Measurements from ENCODE around the gene ADGRF5. TPM values are rescaled to one million over a fixed set of nuclear protein-coding genes. Genes with fewer than 3 reads are reported as not detected.

ADGRF5 gene, protein sequence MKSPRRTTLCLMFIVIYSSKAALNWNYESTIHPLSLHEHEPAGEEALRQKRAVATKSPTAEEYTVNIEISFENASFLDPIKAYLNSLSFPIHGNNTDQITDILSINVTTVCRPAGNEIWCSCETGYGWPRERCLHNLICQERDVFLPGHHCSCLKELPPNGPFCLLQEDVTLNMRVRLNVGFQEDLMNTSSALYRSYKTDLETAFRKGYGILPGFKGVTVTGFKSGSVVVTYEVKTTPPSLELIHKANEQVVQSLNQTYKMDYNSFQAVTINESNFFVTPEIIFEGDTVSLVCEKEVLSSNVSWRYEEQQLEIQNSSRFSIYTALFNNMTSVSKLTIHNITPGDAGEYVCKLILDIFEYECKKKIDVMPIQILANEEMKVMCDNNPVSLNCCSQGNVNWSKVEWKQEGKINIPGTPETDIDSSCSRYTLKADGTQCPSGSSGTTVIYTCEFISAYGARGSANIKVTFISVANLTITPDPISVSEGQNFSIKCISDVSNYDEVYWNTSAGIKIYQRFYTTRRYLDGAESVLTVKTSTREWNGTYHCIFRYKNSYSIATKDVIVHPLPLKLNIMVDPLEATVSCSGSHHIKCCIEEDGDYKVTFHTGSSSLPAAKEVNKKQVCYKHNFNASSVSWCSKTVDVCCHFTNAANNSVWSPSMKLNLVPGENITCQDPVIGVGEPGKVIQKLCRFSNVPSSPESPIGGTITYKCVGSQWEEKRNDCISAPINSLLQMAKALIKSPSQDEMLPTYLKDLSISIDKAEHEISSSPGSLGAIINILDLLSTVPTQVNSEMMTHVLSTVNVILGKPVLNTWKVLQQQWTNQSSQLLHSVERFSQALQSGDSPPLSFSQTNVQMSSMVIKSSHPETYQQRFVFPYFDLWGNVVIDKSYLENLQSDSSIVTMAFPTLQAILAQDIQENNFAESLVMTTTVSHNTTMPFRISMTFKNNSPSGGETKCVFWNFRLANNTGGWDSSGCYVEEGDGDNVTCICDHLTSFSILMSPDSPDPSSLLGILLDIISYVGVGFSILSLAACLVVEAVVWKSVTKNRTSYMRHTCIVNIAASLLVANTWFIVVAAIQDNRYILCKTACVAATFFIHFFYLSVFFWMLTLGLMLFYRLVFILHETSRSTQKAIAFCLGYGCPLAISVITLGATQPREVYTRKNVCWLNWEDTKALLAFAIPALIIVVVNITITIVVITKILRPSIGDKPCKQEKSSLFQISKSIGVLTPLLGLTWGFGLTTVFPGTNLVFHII (N-terminal part only)
- total RNA-seq, result under 1 TPM; 0.03 to 0.14 (median 0.11) TPM

DNA sequence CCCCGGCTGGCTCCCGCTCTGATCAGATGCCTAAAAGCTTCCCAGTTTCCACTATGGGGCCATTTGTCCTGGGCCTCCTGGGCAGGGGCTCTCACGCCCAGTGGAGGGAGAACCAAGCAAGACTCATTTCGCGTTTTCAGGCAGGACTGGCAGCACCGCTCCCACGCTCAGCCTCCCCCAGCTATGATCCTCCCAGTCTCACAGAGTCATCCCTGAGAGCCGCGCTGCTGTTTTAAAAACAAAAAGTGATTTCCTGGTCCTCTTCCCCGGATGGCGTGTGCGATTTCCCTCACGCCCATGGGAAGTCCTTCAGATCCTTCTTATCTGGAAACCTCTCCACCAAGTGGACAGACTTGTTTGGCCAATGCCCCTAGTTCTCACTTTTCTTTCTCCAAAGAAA is at the start of gene ADGRF5:
TSS of gene ADGRF5 (minus strand) at position 208 of the 400 bp plus-strand sequence. CDS start 15,176 bp downstream, outside the sequence.
- Mint-ChIP-seq H3K27me3 (ENCODE audit: low read depth) (peaks cover 2% of the 10 kb centered on the region), H3K36me3 (ENCODE audit: insufficient read depth) (no peaks in the 10 kb centered on the region), H3K4me3 (no peak within 1 kb of the TSS), H3K4me1 (ENCODE audit: low read depth) (no peaks in the 10 kb centered on the region), H3K9me3 (no peaks in the 10 kb centered on the region)
- no peak for ATAC-seq
- DNase-seq, result no peak

DNA sequence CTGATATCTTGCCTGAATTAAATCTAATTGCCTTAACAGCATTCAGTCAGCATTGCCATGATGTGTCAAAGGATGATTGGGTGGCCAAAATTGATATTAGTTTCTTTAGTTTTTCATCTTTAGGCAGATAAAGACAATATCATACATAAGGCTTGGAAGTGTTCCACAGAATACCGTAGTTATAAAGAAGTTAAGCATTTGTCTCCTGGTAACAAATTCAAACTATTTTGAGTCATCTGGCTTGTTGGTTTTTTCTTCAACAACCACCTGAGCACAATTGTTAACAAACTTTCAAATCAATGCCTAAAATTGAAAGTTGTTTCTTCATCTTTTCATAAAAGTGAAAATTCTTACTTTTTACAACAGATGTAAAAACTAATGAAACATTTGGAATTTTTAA is 47.5 kb upstream of the ADGRF5 start:
- H3K4me1 Mint-ChIP-seq (ENCODE audit: low read depth), result no peaks in the 10 kb centered on the region
- no peaks in the 10 kb centered on the region for H3K9me3 Mint-ChIP-seq
- H3K4me3 Mint-ChIP-seq, result no peak overlapping the region
- no peak for ATAC-seq
- H3K36me3 Mint-ChIP-seq (ENCODE audit: insufficient read depth), result no peaks in the 10 kb centered on the region
- H3K27me3 Mint-ChIP-seq (ENCODE audit: low read depth), result peaks cover 9% of the 10 kb centered on the region
- DNase-seq, result no peak

DNA sequence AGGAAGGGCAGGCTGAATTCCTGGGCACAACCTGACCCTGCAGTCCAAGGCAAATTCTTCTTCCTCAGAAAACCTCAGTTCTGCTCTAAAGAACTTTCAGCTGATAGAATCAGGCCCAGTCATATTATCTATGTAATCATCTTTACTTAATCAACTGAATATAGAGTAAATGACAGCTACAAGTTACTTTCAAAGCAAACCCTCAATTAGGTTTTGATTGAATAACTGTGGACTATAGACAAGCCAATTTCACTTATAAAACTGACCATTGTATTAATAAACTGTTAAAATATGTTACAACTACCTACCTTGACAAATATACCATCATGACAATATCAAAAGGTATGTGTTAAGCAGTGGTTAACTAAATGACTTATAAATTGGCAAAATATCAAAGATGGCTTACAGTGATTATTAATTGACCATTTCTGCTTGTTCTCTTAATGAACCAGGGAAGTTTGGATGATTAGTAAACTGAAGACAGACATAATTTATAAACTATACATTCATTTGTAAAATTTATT is 46.1 kb upstream of the ADGRF5 start:
- DNase-seq, result no peak
- no peak overlapping the region for H3K4me3 Mint-ChIP-seq
- no peak for ATAC-seq
- no peaks in the 10 kb centered on the region for H3K9me3 Mint-ChIP-seq
- H3K4me1 Mint-ChIP-seq (ENCODE audit: low read depth), result no peaks in the 10 kb centered on the region
- no peaks in the 10 kb centered on the region for H3K36me3 Mint-ChIP-seq (ENCODE audit: insufficient read depth)
- H3K27me3 Mint-ChIP-seq (ENCODE audit: low read depth), result peaks cover 4% of the 10 kb centered on the region

DNA sequence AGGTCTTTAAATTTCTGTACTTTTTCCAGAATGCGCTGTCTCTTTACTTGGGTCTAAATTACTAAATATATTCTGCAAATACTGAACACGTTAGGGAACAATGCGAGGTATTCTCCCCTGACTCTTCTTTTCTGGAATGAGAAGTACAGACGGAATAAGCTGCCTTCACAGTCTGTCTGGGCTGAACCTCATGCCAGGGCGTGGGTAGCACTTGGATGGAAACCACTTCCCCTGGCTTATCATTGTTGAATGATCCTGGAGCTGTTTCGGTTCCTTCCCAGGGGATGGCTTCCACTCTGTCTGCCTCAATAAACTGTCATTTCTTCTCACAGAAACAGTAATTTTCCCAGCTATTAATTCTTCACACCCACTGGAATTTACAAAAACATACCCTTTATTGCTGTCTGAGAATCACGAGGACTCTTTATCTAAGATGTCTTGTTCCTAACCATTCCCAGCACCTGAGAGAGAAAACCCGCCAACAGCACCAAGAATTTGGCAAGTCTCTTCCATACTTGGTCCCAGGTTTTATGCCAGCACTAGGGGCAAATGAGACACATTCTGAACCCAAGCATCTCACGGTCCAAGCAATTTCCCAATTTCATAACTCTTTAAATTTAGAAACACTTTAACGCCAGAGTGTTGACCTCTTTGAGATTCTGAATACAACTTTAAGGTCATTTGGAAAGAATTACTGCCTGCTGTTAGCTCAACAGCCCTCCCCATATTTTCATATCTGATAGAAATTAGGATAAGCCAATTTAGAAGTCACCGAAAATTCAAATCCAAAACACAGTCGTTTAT is 43.2 kb upstream of the ADGRF5 start:
- Mint-ChIP-seq H3K4me1 (ENCODE audit: low read depth) (no peaks in the 10 kb centered on the region), H3K36me3 (ENCODE audit: insufficient read depth) (no peaks in the 10 kb centered on the region), H3K4me3 (no peak overlapping the region), H3K27me3 (ENCODE audit: low read depth) (peaks cover 2% of the 10 kb centered on the region), H3K9me3 (no peaks in the 10 kb centered on the region)
- no peak for DNase-seq
- ATAC-seq, result no peak

DNA sequence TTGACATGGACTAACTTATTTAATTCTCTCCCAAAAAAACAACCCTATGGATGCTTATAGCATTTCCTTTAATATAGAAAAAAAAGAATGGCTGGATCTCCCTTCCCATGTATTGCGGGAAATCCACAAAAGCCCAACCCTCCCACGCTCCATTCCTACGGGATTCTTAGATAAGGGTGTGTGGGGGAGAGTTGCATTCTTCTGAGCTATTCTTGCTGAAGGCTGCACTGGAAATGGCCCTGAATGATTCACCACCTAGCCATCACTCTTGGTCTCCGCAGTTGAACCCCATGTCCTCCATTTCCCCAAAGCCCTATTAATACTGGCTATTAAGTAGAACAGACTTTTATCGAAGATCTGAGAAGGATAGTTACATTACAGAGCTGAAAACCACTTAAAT is 41.9 kb upstream of the ADGRF5 start:
- no peak overlapping the region for H3K4me3 Mint-ChIP-seq
- H3K4me1 Mint-ChIP-seq (ENCODE audit: low read depth), result no peaks in the 10 kb centered on the region
- H3K9me3 Mint-ChIP-seq, result no peaks in the 10 kb centered on the region
- no peaks in the 10 kb centered on the region for H3K36me3 Mint-ChIP-seq (ENCODE audit: insufficient read depth)
- DNase-seq, result no peak
- ATAC-seq, result no peak
- H3K27me3 Mint-ChIP-seq (ENCODE audit: low read depth), result peaks cover 2% of the 10 kb centered on the region

DNA sequence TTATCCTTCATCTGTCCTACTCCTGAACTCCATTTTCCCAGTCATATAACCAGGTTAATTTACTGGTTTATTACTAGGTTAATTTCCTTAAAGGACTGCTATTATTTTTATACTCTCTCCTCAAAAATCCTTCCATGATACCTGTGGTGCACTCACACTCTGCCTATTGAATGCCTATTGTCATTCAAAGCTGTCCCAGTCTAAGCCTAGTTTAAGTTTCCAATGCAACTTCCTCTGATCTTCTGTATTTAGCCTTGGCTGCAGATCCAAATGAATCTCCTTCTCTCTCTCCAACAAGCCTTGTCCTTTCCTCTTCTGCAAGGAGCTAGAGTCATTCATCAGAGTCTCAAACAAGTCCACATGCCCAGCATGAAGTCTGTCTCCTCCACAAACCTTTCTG is 41.3 kb upstream of the ADGRF5 start:
- H3K4me1 Mint-ChIP-seq (ENCODE audit: low read depth), result no peaks in the 10 kb centered on the region
- peaks cover 2% of the 10 kb centered on the region for H3K27me3 Mint-ChIP-seq (ENCODE audit: low read depth)
- H3K4me3 Mint-ChIP-seq, result no peak overlapping the region
- no peaks in the 10 kb centered on the region for H3K36me3 Mint-ChIP-seq (ENCODE audit: insufficient read depth)
- no peak for DNase-seq
- no peak for ATAC-seq
- H3K9me3 Mint-ChIP-seq, result no peaks in the 10 kb centered on the region

DNA sequence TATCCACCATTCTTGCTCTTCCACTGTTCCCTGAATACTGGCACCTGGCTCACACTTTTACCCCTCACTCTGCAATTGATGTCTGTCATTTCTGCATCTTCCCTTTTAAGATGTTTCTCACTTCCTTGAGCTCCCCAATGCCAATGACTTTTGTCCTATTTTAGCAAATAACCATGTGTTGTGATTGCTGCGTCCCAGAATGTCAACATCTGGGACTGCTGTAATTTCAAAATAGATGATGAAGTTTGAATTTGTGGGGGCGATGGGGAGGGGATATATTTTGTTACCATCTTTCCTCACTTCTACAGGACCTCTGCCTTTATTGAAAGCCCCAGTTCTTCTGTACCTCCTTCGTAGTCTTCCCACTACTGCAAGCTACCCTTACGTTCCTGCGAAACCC is 40.0 kb upstream of the ADGRF5 start:
- no peak for ATAC-seq
- Mint-ChIP-seq H3K27me3 (ENCODE audit: low read depth) (peaks cover 4% of the 10 kb centered on the region), H3K4me1 (ENCODE audit: low read depth) (no peaks in the 10 kb centered on the region), H3K9me3 (no peaks in the 10 kb centered on the region), H3K4me3 (no peak overlapping the region), H3K36me3 (ENCODE audit: insufficient read depth) (no peaks in the 10 kb centered on the region)
- DNase-seq, result no peak

DNA sequence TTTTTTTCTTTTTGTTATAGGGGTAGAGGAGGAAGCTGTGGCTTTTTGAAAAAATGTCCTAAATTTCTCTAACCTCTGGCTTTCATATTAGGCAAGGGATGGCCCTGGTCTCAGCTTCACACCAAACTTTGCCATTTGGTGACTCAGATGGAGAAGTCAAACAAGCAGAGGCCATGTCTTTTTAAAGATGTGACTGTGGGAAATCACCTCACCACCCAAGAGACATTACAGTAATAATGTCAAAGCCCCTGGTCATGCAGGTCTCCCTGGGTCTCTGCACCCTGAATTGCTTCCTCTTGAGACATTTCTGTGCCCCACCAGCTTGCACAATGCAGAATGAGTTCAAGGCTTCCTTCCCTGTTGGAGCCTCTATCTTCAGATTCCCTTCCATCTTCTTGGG is 39.5 kb upstream of the ADGRF5 start:
- Mint-ChIP-seq H3K4me3 (no peak overlapping the region), H3K9me3 (no peaks in the 10 kb centered on the region), H3K27me3 (ENCODE audit: low read depth) (peaks cover 6% of the 10 kb centered on the region), H3K36me3 (ENCODE audit: insufficient read depth) (no peaks in the 10 kb centered on the region), H3K4me1 (ENCODE audit: low read depth) (no peaks in the 10 kb centered on the region)
- ATAC-seq (no peak), DNase-seq (no peak)

DNA sequence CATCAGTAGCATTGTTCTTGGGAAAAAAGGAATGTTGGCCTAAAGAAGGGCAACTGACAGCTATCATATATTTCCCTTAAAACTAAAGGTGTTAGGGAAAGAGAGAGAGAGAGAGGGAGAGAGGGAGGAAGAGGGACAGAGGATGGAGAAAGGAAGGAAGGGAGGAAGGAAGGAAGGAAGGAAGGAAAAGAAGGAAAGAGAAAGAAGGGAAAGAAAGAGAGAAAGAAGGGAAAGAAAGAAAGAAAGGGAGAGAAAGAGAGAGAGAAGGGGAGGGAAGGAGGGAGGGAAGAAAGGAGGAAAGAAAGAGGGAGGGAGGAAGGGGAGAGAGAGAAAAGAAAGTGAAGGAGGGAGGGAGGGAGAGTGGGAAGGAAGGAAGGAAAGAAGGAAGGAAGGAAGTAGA is 37.7 kb upstream of the ADGRF5 start:
- ATAC-seq (no peak), DNase-seq (no peak)
- H3K36me3 Mint-ChIP-seq (ENCODE audit: insufficient read depth), result no peaks in the 10 kb centered on the region
- peaks cover 3% of the 10 kb centered on the region for H3K27me3 Mint-ChIP-seq (ENCODE audit: low read depth)
- no peak overlapping the region for H3K4me3 Mint-ChIP-seq
- no peaks in the 10 kb centered on the region for H3K9me3 Mint-ChIP-seq
- H3K4me1 Mint-ChIP-seq (ENCODE audit: low read depth), result no peaks in the 10 kb centered on the region

DNA sequence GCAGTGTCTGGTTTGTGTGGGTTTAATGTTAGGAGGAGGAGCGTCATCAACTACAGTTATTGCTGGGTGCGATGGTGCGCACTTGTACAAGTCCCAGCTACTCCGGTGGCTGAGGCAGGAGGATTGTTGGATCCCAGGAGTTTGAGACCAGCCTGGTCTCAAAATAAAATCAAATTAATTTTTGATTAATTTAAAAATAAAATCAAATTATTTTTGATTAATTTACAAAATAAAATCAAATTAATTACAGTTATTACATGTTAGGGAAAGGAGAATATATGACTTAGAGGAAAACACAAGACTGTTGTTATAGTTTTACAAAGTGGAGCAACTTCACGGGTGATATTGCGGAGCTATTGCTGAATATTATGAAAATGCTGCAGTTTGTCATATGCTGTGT is 34.7 kb upstream of the ADGRF5 start:
- ATAC-seq (no peak), DNase-seq (no peak)
- no peak overlapping the region for H3K4me3 Mint-ChIP-seq
- no peaks in the 10 kb centered on the region for H3K9me3 Mint-ChIP-seq
- peaks cover 3% of the 10 kb centered on the region for H3K27me3 Mint-ChIP-seq (ENCODE audit: low read depth)
- no peaks in the 10 kb centered on the region for H3K4me1 Mint-ChIP-seq (ENCODE audit: low read depth)
- no peaks in the 10 kb centered on the region for H3K36me3 Mint-ChIP-seq (ENCODE audit: insufficient read depth)

DNA sequence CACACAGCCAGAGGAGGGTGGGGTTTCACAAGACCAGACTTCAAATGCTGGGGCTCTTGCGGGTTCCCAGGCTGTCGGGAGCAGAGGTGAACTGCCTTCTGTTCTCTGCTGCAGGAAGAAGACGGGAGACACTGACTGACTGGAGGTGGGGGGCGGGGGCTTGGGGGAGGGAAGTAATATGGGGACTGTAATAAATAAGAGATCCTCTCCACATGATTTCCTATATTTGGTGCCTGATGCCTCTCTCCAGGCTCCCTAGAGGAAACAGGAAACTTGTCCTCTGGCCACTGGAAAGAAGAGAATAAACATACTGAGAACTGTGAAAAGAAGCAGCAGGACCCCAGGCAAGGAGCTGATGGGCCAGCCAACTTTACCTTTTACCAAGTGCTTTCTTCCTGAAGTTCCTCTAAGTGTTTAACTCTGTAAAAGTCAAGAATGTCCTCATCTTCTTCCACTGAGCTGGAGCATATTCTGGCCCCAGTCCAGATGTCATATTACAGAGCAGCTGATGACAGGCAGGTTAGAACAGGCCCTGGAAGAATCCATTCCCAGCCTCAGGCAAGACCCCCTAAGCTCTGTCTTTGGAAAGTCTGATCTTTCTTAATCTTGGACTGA is 33.2 kb upstream of the ADGRF5 start:
- no peak for DNase-seq

DNA sequence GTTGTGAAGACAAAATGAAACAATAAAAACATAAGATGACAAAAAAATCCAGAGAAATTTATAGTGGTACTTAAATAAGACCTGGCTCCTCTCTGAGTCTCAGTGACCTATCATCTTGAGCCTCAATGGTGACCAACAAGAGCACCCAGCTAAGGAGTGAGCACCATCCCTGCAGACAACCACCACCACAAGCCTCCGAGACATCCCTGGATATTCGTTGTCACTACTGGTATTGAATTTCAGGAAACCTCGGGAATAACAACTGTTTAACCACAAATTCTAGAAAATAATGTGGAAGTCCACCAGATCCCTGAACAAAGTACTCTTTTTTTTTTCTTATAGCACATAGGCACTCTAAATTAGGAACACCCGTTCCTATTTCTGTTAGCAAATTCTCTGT is 32.2 kb upstream of the ADGRF5 start:
- DNase-seq, result no peak
- no peak overlapping the region for H3K4me3 Mint-ChIP-seq
- H3K9me3 Mint-ChIP-seq, result no peaks in the 10 kb centered on the region
- H3K4me1 Mint-ChIP-seq (ENCODE audit: low read depth), result no peaks in the 10 kb centered on the region
- peaks cover 3% of the 10 kb centered on the region for H3K27me3 Mint-ChIP-seq (ENCODE audit: low read depth)
- ATAC-seq, result no peak
- no peaks in the 10 kb centered on the region for H3K36me3 Mint-ChIP-seq (ENCODE audit: insufficient read depth)

More for the DNA sequence above, 33.2 kb upstream of the ADGRF5 start:
- H3K4me3 Mint-ChIP-seq, result no peak overlapping the region
- no peaks in the 10 kb centered on the region for H3K36me3 Mint-ChIP-seq (ENCODE audit: insufficient read depth)
- no peaks in the 10 kb centered on the region for H3K4me1 Mint-ChIP-seq (ENCODE audit: low read depth)
- H3K9me3 Mint-ChIP-seq, result no peaks in the 10 kb centered on the region
- no peak for ATAC-seq
- peaks cover 3% of the 10 kb centered on the region for H3K27me3 Mint-ChIP-seq (ENCODE audit: low read depth)

DNA sequence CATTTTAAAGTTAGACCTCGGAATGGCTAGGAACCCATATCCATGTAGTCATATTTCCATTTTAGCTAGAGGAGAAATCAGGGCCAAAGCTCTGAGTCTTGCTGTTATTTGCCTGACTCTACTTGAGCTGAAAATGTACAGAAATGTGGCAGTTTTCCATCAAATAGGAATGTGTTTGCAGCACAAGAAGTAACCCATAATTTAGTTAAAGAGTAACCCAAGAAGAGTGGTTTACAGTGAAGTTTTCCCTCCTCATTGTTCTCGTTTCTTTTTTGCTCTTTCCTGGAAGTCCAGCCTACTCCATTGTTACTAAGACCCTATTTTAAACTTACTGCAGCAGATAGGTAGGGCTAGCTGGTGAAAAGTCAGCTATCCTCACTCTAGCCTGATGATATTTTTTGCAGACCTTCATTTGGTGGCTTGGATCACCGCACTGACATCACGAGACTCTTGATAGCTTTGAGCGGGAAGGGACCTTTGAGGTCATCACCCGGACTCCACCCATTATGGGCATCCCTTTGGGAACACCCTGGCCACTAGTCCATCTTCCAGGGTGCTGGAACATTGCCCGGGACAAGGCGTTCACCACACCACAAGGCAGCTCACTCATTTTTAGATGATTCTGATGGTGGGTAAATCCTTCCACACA is 28.0 kb upstream of the ADGRF5 start:
- Mint-ChIP-seq H3K4me1 (ENCODE audit: low read depth) (no peaks in the 10 kb centered on the region), H3K9me3 (no peaks in the 10 kb centered on the region), H3K36me3 (ENCODE audit: insufficient read depth) (no peaks in the 10 kb centered on the region), H3K27me3 (ENCODE audit: low read depth) (no peaks in the 10 kb centered on the region), H3K4me3 (no peak overlapping the region)
- DNase-seq, result no peak
- ATAC-seq, result no peak

All from activated T-cell treated with anti-CD3 and anti-CD28 coated beads, Interleukin-2, amount 50 U/mL, for 4 hours (primary cell).